OCI-LY7 (cell line): ENCODE measurements around the gene SLC44A2. TPM values are rescaled to one million over a fixed set of nuclear protein-coding genes. Genes with fewer than 3 reads are reported as not detected.

Experiments
- BruUV-seq: library from RNA; stranded (reverse); fragments of 400-500 nt; replicated peaks from 2 replicates; lab custom pipeline; 2021; lab: Mats Ljungman, UMichigan
- CTCF ChIA-PET: fragments of 300-600 bp; sonication (Branson Sonifier 250); formaldehyde crosslinking; loops from one replicate; lab custom pipeline; 2022; ENCODE audit warnings: antibody characterized with exemption; ENCODE audit not compliant: unreplicated experiment; lab: Charles Lee
- POLR2A ChIA-PET: fragments of 300-600 bp; sonication (Branson Sonifier 250); formaldehyde crosslinking; loops from one replicate; lab custom pipeline; 2022; ENCODE audit warnings: antibody characterized with exemption; lab: Charles Lee
- DNase-seq: peaks from one replicate; pipeline ENCODE4 v3.0.0-alpha.2; 2015; ENCODE audit warnings: low spot score
- H2AFZ ChIP-seq: fragments of 200-600 bp; sonication (generic), shearing (Covaris generic); 2 replicates; pipeline ENCODE4 v1.6.1; 2014; ENCODE audit warnings: mild to moderate bottlenecking, antibody characterized with exemption, low read length, moderate library complexity
- H3K27ac ChIP-seq: fragments of 200-600 bp; sonication (generic); 2 replicates; pipeline ENCODE4 v1.5.1; 2014; ENCODE audit warnings: mixed run types, low read depth, mild to moderate bottlenecking, moderate library complexity, low read length, inconsistent platforms; ENCODE audit not compliant: poor library complexity, severe bottlenecking
- H3K36me3 ChIP-seq: fragments of 200-600 bp; sonication (generic); 2 replicates; pipeline ENCODE4 v1.6.1; 2014; ENCODE audit warnings: mild to moderate bottlenecking, antibody characterized with exemption, low read length, moderate library complexity, mixed read lengths; ENCODE audit not compliant: insufficient read depth
- H3K4me1 ChIP-seq: fragments of 200-600 bp; sonication (generic); 2 replicates; pipeline ENCODE4 v1.5.1; 2014; ENCODE audit warnings: mild to moderate bottlenecking, low read length; ENCODE audit not compliant: insufficient read depth, poor library complexity, severe bottlenecking
- H3K4me2 ChIP-seq: fragments of 200-600 bp; sonication (generic); 2 replicates; pipeline ENCODE4 v1.6.1; 2014; ENCODE audit warnings: mild to moderate bottlenecking, low read length
- H3K4me3 ChIP-seq: fragments of 200-600 bp; sonication (generic); 2 replicates; pipeline ENCODE4 v1.5.1; 2014; ENCODE audit warnings: mild to moderate bottlenecking, low read depth, low read length; ENCODE audit not compliant: poor library complexity, severe bottlenecking
- H3K79me2 ChIP-seq: fragments of 200-600 bp; sonication (generic); 2 replicates; pipeline ENCODE4 v1.6.1; 2016; ENCODE audit warnings: low read depth, mild to moderate bottlenecking, low read length, moderate library complexity, mixed read lengths; ENCODE audit not compliant: insufficient read depth
- H3K9me2 ChIP-seq: fragments of 200-600 bp; sonication (generic); 2 replicates; pipeline ENCODE4 v1.6.1; 2016; ENCODE audit warnings: mild to moderate bottlenecking, low read length, mixed read lengths; ENCODE audit not compliant: insufficient read depth
- H3K9me3 ChIP-seq: fragments of 200-600 bp; sonication (generic); 2 replicates; pipeline ENCODE4 v1.6.1; 2014; ENCODE audit warnings: mild to moderate bottlenecking, mixed run types, low read length, mixed read lengths
- H4K20me1 ChIP-seq: fragments of 200-600 bp; sonication (generic); 2 replicates; pipeline ENCODE4 v1.6.1; 2014; ENCODE audit warnings: mild to moderate bottlenecking, antibody characterized with exemption, low read length, moderate library complexity, mixed read lengths; ENCODE audit not compliant: insufficient read depth
- CTCF ChIP-seq: fragments of 200-600 bp; sonication (generic); conservative IDR thresholded peaks from 2 replicates; pipeline ENCODE4 v1.5.1; 2014; ENCODE audit warnings: mild to moderate bottlenecking, antibody characterized with exemption, low read length, moderate library complexity, mixed read lengths
- EZH2phosphoT487 ChIP-seq: fragments of 200-600 bp; sonication (generic); IDR thresholded peaks from 2 replicates; pipeline ENCODE4 v1.6.1; 2018; ENCODE audit warnings: low read depth, borderline replicate concordance, mild to moderate bottlenecking, mixed run types, antibody characterized with exemption, low read length, moderate library complexity, mixed read lengths
- intact Hi-C: fragments of 100-400 bp; cut with micrococcal nuclease; formaldehyde crosslinking; loops from one replicate; pipeline ENCODE4 v1.10.0; 2022; ENCODE audit not compliant: unreplicated experiment
- total RNA-seq, 2 experiments: library from RNA; depleted of rRNA in 1 of 2; stranded (reverse); fragments of >200 nt in 1 of 2; shearing (Covaris generic) in 1 of 2; gene quantifications; 2 replicates each; pipeline ENCODE4 v1.2.3, GENCODE V29; 2014 to 2022

SLC44A2 gene
- total RNA-seq, 2 experiments from 2014 or later, result 115 to 197 TPM

DNA sequence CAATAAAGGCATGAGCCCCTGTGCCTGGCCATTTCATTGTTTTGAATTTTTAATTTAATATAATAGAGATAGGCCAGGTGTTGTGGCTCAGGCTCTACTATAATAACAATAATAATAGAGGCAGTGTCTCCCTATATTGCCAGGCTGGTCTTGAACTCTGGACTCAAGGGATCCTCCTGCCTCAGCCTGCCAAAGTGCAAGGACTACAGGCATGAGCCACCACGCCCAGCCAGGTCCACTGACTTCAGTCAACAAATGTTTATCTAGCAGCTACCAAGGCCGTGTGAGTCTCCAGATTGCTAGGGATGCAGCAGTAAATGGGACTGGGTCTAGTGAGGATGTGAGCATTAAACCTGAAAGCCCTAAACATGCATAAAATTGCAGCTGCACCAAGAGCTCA, 15.0 kb downstream of the SLC44A2 start:
- CTCF ChIA-PET, result no interaction called here
- intact Hi-C loops, result no loop called here
- H3K79me2 ChIP-seq, result no peaks in the 10 kb centered on the region
- H3K4me2 ChIP-seq, result no peak overlapping the region
- H3K4me1 ChIP-seq, result peaks cover 13% of the 10 kb centered on the region
- H2AFZ ChIP-seq, result no peak overlapping the region
- no peaks in the 10 kb centered on the region for H3K9me3 ChIP-seq
- H4K20me1 ChIP-seq, result no peaks in the 10 kb centered on the region
- no peak overlapping the region for H3K27ac ChIP-seq
- no peaks in the 10 kb centered on the region for H3K9me2 ChIP-seq
- no peak overlapping the region for H3K4me3 ChIP-seq
- TF ChIP-seq EZH2phosphoT487 (no peak), CTCF (no peak)
- DNase-seq, result no peak
- H3K36me3 ChIP-seq, result peaks cover 85% of the 10 kb centered on the region
- no TSS peak for BruUV-seq
- POLR2A ChIA-PET, result interaction anchor here (0.7 to 0.8 kb wide), 2 partner anchors 31 to 59 kb away, joined by 4 to 5 read pairs; no protein-coding TSS in a partner anchor

GRCh38 chr19:10641248-10641647, 15.9 kb downstream of the SLC44A2 start:
- H3K4me1 ChIP-seq, result peaks cover 13% of the 10 kb centered on the region
- ChIA-PET POLR2A (interaction anchor here (0.8 kb wide), 1 partner anchor 60 kb away, joined by 4 read pairs; no protein-coding TSS in a partner anchor), CTCF (no interaction called here)
- H4K20me1 ChIP-seq, result no peaks in the 10 kb centered on the region
- DNase-seq, result no peak
- no peaks in the 10 kb centered on the region for H3K9me2 ChIP-seq
- H3K4me3 ChIP-seq, result no peak overlapping the region
- H2AFZ ChIP-seq, result no peak overlapping the region
- no TSS peak for BruUV-seq
- no peak overlapping the region for H3K27ac ChIP-seq
- TF ChIP-seq EZH2phosphoT487, result no peak
- TF ChIP-seq CTCF, result no peak
- no peaks in the 10 kb centered on the region for H3K79me2 ChIP-seq
- intact Hi-C loops, result no loop called here
- no peaks in the 10 kb centered on the region for H3K9me3 ChIP-seq
- H3K36me3 ChIP-seq, result peaks cover 77% of the 10 kb centered on the region
- H3K4me2 ChIP-seq, result no peak overlapping the region

GRCh38 chr19:10642473-10643171, 17.3 kb downstream of the SLC44A2 start:
- ChIA-PET POLR2A (interaction anchor here (0.7 kb wide), 1 partner anchor 48 kb away, joined by 3 read pairs; no protein-coding TSS in a partner anchor), CTCF (no interaction called here)
- H3K4me3 ChIP-seq, result no peak overlapping the region
- no peak overlapping the region for H3K4me2 ChIP-seq
- H3K36me3 ChIP-seq, result peaks cover 64% of the 10 kb centered on the region
- no peak overlapping the region for H2AFZ ChIP-seq
- no peak overlapping the region for H3K27ac ChIP-seq
- TF ChIP-seq EZH2phosphoT487, result no peak
- TF ChIP-seq CTCF, result no peak
- intact Hi-C loops, result no loop called here
- peaks cover 13% of the 10 kb centered on the region for H3K4me1 ChIP-seq
- BruUV-seq, result no TSS peak
- H3K79me2 ChIP-seq, result no peaks in the 10 kb centered on the region
- DNase-seq, result no peak
- H3K9me3 ChIP-seq, result no peaks in the 10 kb centered on the region
- no peaks in the 10 kb centered on the region for H4K20me1 ChIP-seq
- no peaks in the 10 kb centered on the region for H3K9me2 ChIP-seq
